ENCODE results near the gene KPNA1.
"Not testable (repeated sequence)": the region's sequence is repeated elsewhere in the genome, so short reads cannot be mapped to it uniquely, and the experiment has no call there.

DNA sequence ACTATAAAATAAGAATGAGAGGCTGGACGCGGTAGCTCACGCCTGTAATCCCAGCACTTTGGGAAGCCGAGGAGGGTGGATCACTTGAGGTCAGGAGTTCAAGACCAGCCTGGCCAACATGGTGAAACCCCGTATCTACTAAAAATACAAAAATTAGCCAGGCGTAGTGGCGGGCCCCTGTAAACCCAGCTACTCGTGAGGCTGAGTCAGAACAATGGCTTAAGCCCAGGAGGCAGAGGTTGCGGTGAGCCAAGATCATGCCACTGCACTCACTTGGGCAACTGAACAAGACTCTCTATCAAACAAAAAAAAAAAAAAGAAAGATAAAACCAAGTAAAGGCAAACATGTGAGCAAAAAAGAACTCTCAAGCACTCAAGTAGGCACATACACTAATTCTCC lies 5.8 kb downstream of the KPNA1 start:
- TF ChIP-seq, protein P1, sequence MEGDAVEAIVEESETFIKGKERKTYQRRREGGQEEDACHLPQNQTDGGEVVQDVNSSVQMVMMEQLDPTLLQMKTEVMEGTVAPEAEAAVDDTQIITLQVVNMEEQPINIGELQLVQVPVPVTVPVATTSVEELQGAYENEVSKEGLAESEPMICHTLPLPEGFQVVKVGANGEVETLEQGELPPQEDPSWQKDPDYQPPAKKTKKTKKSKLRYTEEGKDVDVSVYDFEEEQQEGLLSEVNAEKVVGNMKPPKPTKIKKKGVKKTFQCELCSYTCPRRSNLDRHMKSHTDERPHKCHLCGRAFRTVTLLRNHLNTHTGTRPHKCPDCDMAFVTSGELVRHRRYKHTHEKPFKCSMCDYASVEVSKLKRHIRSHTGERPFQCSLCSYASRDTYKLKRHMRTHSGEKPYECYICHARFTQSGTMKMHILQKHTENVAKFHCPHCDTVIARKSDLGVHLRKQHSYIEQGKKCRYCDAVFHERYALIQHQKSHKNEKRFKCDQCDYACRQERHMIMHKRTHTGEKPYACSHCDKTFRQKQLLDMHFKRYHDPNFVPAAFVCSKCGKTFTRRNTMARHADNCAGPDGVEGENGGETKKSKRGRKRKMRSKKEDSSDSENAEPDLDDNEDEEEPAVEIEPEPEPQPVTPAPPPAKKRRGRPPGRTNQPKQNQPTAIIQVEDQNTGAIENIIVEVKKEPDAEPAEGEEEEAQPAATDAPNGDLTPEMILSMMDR (IDR thresholded peaks at IDR 0.05; ENCODE audit: poor library complexity): not testable (repeated sequence)
- TF ChIP-seq EZH2 (IDR thresholded peaks at IDR 0.05; ENCODE audit: borderline replicate concordance): not testable (repeated sequence)

Data from hepatocyte (in vitro differentiated cells).